Ovary (tissue), 9 donors: ENCODE measurements around the gene LPCAT2. TPM values are rescaled to one million over a fixed set of nuclear protein-coding genes. Genes with fewer than 3 reads are reported as not detected.

ENCODE experiments used
- DNase-seq, 5 donors: peaks; one replicate each; pipeline ENCODE4 v3.0.0-alpha.2; 2019 to 2020
- H3K27ac ChIP-seq, 2 donors: fragments of 200-600 bp; one replicate each; pipeline versions ENCODE4 v1.5.1 to v1.8.0; 2019 to 2022
- H3K27me3 ChIP-seq: fragments of 200-600 bp; one replicate; pipeline ENCODE4 v1.8.0; 2022
- H3K36me3 ChIP-seq: fragments of 200-600 bp; sonication (generic); one replicate; pipeline ENCODE4 v1.5.1; 2019
- H3K4me1 ChIP-seq: one replicate; pipeline ENCODE4 v1.8.1; 2013; ENCODE audit warnings: mild to moderate bottlenecking, moderate library complexity; ENCODE audit not compliant: insufficient read depth
- H3K4me3 ChIP-seq: fragments of 200-600 bp; sonication (generic); one replicate; pipeline ENCODE4 v1.5.1; 2017
- H3K9me3 ChIP-seq, 2 donors: fragments of 200-600 bp in 1 of 2; sonication (generic) in 1 of 2; one replicate each; pipeline versions ENCODE4 v1.5.1 to v1.8.1; 2013 to 2019; ENCODE audit warnings: mild to moderate bottlenecking in 1 of 2, moderate library complexity in 1 of 2
- EP300 ChIP-seq: sonication (generic); formaldehyde crosslinking; IDR thresholded peaks from one replicate; pipeline ENCODE4 v1.6.1; 2017; ENCODE audit warnings: antibody characterized with exemption
- POLR2A ChIP-seq: fragments of 450-650 bp; IDR thresholded peaks from one replicate; pipeline ENCODE4 v1.6.1; 2017; ENCODE audit warnings: antibody characterized with exemption, mild to moderate bottlenecking, moderate library complexity
- WGBS, 3 donors: extraction: QIAGEN DNeasy Blood & Tissue Kit in 1 of 3; methylation state at CpG; one replicate each; pipeline versions ENCODE4 v1.1.5 to v1.1.7; 2013 to 2017; 5-methylcytosine and 5-hydroxymethylcytosine counted together
- intact Hi-C, 4 donors: fragments of 100-400 bp; cut with DNase I; formaldehyde crosslinking; loops; one replicate each; pipeline versions ENCODE4 v1.11.0 to v1.15.1; 2022 to 2023
- polyA plus RNA-seq, 2 donors: library from polyadenylated mRNA; stranded (reverse); fragments of 200-250 nt in 1 of 2; fragments of 350-450 nt in 1 of 2; fragmentation: Illumina TruSeq in 1 of 2; extraction: RNeasy Lipid Tissue Mini Kit (QIAGEN cat#74804) in 1 of 2; gene quantifications; one replicate each; pipeline ENCODE4 v1.2.3, GENCODE V29; 2013 to 2014
- total RNA-seq, 7 donors: library from RNA; depleted of rRNA in 2 of 7; stranded (reverse); fragments of >200 nt in 2 of 7; fragmentation: NEBNext Ultra II Directional in 3 of 7; extraction: Animal tissue kit (Norgen Biotek cat#: 25700) in 3 of 7; gene quantifications; one replicate each; pipeline versions ENCODE4 v1.1.0 to v1.2.4, GENCODE V29; 2016 to 2023
- TF ChIP-seq, protein P1 (sequence below), 3 donors: fragments of 450-650 bp in 2 of 3; fragments of 200-600 bp in 1 of 3; IDR thresholded peaks; one replicate each; pipeline versions ENCODE4 v1.5.1 to v1.8.0; 2016 to 2022; ENCODE audit warnings: antibody characterized with exemption in 3 of 3, mild to moderate bottlenecking in 1 of 3
- donor health status: DM: no; HTN: no; CAD: no; lungs with moderate emphysema.
- donor health status: DM: no; HTN: no; CAD: no.
- donor health status: Bipolar disorder and iron deficiency.
- donor health status: DM: yes; HTN: yes; CAD: no.
- donor health status: DM: no; HTN: no; CAD: no.
- donor health status: DM: yes; HTN: yes; CAD: no.

The LPCAT2 gene
- total and polyA plus RNA-seq, 9 donors: 12.2 to 39.7 (median 22.3) TPM

DNA sequence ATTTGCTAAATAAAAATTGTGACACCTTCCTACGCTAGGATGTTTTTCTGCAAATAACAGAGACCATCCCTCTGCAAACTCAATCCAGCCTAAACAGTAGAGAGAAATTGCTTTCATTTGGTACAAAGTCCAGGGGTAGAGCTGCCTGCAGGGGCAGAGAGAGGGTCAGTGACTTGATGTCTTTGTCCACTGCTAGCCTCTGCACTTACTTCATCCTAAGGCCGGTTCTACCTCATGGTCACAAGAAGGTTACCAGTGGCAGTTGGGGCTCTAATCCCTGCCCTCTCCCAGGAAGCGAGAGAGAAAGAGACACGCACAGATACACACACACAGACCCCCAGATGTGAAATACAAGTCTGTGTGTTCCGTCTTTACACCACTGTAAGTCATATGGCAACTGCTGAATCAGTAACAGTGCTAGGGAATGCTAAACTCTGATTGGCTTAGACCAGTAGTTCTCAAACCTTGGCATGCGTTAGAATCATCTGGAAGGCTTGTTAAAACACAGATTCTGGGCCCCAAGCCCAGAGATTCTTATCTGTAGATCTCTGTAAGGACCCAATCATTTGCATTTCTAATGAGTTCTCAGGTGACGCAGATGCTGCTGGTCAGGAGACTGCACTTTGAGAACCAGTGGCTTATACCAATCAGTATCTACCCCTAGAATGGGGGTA is 13.1 kb upstream of the LPCAT2 start:
- H3K4me1 ChIP-seq: no peaks in the 10 kb centered on the region
- H3K36me3 ChIP-seq: no peaks in the 10 kb centered on the region
- H3K27me3 ChIP-seq: no peaks in the 10 kb centered on the region
- 79 to 91% (median 81%) methylated on average over 7 of the region's 7 CpGs for WGBS, 3 donors
- no peaks in the 10 kb centered on the region for H3K9me3 ChIP-seq
- no peak overlapping the region for H3K4me3 ChIP-seq
- intact Hi-C loops: no loop called here
- no peak for DNase-seq
- TF ChIP-seq EP300 (no peak), POLR2A (no peak)
- TF ChIP-seq, protein P1, sequence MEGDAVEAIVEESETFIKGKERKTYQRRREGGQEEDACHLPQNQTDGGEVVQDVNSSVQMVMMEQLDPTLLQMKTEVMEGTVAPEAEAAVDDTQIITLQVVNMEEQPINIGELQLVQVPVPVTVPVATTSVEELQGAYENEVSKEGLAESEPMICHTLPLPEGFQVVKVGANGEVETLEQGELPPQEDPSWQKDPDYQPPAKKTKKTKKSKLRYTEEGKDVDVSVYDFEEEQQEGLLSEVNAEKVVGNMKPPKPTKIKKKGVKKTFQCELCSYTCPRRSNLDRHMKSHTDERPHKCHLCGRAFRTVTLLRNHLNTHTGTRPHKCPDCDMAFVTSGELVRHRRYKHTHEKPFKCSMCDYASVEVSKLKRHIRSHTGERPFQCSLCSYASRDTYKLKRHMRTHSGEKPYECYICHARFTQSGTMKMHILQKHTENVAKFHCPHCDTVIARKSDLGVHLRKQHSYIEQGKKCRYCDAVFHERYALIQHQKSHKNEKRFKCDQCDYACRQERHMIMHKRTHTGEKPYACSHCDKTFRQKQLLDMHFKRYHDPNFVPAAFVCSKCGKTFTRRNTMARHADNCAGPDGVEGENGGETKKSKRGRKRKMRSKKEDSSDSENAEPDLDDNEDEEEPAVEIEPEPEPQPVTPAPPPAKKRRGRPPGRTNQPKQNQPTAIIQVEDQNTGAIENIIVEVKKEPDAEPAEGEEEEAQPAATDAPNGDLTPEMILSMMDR (IDR thresholded peaks at IDR 0.05): no peak
- no peak overlapping the region for H3K27ac ChIP-seq

DNA sequence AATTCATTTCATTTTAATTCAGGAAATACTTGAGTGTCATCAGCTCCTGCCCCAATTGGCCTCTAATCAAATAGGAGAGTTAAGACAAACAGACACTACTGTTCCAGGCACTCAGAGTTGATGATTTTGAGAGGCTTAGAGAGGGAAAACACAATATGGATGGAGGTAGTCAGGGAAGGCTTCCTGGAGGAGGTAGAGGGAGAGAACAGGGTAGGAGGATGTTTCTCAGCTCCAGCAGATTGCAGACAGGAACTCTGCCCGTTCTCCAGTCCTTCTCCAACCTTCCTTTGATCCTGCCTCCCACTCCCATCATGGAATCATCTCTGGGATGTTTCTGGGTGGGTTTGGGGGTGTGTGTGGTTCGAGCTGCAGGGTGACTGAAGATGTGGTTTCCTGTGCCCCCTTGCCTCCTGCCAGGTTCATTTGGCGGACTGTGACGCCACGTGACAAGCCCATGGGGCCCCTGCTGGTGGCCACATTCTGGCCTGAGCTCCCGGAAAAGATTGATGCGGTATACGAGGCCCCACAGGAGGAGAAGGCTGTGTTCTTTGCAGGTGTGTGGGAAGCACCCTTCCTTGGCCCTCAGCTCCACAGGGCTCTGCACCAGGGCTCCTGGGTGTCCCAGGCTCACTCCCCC is 12.2 kb upstream of the LPCAT2 start:
- no peak for DNase-seq
- TF ChIP-seq, protein P1 (IDR thresholded peaks at IDR 0.05): no peak
- TF ChIP-seq EP300 (no peak), POLR2A (no peak)
- WGBS, 3 donors: 73 to 87% (median 77%) methylated on average over 8 of the region's 8 CpGs

DNA sequence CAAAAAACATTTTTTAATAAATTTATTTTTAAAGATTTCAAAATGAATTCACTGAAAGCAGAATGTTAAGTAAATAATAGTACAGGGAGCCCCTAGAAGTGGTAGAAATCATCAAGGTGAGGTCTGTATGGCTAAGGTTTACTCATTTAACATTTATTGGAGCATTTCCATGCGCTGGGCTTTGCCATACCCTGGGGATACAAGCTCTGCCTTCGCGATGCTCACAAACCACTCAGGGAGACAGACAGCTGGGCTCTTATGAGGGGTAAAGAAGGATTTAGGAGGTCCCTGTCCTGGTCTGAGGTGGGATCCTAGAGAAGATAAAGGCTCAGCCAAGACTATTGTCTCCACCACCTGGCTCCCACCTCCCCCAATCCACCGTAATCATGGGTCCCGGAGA is 11.3 kb upstream of the LPCAT2 start:
- no peak for DNase-seq
- intact Hi-C loops: no loop called here
- Histone ChIP-seq H3K9me3 (no peaks in the 10 kb centered on the region), H3K4me3 (no peak overlapping the region), H3K27ac (no peak overlapping the region), H3K27me3 (no peaks in the 10 kb centered on the region), H3K36me3 (no peaks in the 10 kb centered on the region), H3K4me1 (peaks cover 6% of the 10 kb centered on the region)
- 93 to 96% (median 95%) methylated on average over 5 of the region's 5 CpGs for WGBS, 3 donors
- TF ChIP-seq EP300 (no peak), POLR2A (no peak)
- TF ChIP-seq, protein P1 (IDR thresholded peaks at IDR 0.05): no peak

More for the DNA sequence above, 12.2 kb upstream of the LPCAT2 start:
- Histone ChIP-seq H3K9me3 (no peaks in the 10 kb centered on the region), H3K27ac (no peak overlapping the region), H3K27me3 (no peaks in the 10 kb centered on the region), H3K4me1 (peaks cover 1% of the 10 kb centered on the region), H3K36me3 (no peaks in the 10 kb centered on the region), H3K4me3 (no peak overlapping the region)
- intact Hi-C loops: no loop called here

GRCh38 chr16:55498101-55498500 is 10.8 kb upstream of the LPCAT2 start:
- TF ChIP-seq EP300 (no peak), POLR2A (no peak)
- TF ChIP-seq, protein P1 (IDR thresholded peaks at IDR 0.05): no peak
- no peak for DNase-seq
- WGBS, 3 donors: 84 to 90% (median 86%) methylated on average over 6 of the region's 6 CpGs
- Histone ChIP-seq H3K4me3 (no peak overlapping the region), H3K36me3 (no peaks in the 10 kb centered on the region), H3K4me1 (peaks cover 7% of the 10 kb centered on the region), H3K27me3 (no peaks in the 10 kb centered on the region), H3K27ac (no peak overlapping the region), H3K9me3 (no peaks in the 10 kb centered on the region)
- intact Hi-C loops: no loop called here
